GM19328 (cell line): ENCODE data around the gene DAPK3.
"Not testable (repeated sequence)": the region's sequence is repeated elsewhere in the genome, so short reads cannot be mapped to it uniquely, and the experiment has no call there.

ENCODE experiments used
- ATAC-seq: cut with Tn5 transposase; IDR thresholded peaks from one replicate; pipeline ENCODE4 v1.9.1; 2021; ENCODE audit warnings: mild to moderate bottlenecking, moderate library complexity; ENCODE audit not compliant: unreplicated experiment

DAPK3 gene

DNA sequence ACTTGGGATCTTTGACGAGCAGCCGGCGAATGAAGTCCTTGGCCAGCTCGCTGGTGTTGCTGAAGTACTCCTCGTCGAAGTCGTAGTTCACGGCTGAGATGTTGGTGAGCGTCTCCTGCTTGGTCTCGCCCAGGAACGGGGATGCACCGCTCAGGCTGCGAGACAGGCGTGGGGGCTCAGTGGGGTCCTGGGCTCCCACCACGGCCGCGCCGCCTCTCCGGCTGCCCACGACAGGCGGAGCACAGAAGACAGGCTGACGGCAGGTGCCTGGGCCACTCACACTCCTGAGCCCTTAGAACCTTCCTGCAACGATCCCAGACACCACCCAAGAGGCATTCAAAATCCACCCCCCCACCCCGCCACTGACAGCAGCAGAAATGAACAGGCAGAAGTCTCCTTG is 9.9 kb downstream of the DAPK3 start:
- no peak for ATAC-seq

DNA sequence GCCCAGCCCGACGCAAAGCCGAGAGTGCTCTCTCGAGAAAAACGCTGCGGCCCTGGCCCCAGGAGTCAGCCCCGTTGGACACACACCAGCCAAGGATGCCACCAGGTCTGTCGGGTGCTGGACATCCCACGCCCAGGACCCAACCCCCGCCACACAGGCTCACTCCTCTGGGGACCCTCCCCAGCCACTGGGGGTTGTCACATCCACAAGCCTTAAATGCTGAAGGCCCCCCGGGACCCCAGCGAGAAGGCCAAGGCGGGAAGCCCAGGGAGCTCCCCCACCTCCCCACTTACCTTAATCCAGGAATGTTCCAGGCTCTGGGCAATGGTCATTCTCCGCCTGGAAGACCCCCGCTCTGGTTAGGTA is 11.2 kb downstream of the DAPK3 start:
- no peak for ATAC-seq

GRCh38 chr19:3958836-3959765 is 11.8 kb downstream of the DAPK3 start:
- no peak for ATAC-seq

GRCh38 chr19:3955688-3956087 is 15.2 kb downstream of the DAPK3 start:
- ATAC-seq: no peak

GRCh38 chr19:3955276-3955675 is 15.6 kb downstream of the DAPK3 start:
- ATAC-seq: not testable (repeated sequence)

GRCh38 chr19:3954107-3954506 is 16.8 kb downstream of the DAPK3 start:
- ATAC-seq: no peak

- ATAC-seq: not testable (repeated sequence)
Measured at GRCh38 chr19:3952755-3953276, 18.1 kb downstream of the DAPK3 start.

- ATAC-seq: no peak
Measured at GRCh38 chr19:3950871-3951861, 19.7 kb downstream of the DAPK3 start.

DNA sequence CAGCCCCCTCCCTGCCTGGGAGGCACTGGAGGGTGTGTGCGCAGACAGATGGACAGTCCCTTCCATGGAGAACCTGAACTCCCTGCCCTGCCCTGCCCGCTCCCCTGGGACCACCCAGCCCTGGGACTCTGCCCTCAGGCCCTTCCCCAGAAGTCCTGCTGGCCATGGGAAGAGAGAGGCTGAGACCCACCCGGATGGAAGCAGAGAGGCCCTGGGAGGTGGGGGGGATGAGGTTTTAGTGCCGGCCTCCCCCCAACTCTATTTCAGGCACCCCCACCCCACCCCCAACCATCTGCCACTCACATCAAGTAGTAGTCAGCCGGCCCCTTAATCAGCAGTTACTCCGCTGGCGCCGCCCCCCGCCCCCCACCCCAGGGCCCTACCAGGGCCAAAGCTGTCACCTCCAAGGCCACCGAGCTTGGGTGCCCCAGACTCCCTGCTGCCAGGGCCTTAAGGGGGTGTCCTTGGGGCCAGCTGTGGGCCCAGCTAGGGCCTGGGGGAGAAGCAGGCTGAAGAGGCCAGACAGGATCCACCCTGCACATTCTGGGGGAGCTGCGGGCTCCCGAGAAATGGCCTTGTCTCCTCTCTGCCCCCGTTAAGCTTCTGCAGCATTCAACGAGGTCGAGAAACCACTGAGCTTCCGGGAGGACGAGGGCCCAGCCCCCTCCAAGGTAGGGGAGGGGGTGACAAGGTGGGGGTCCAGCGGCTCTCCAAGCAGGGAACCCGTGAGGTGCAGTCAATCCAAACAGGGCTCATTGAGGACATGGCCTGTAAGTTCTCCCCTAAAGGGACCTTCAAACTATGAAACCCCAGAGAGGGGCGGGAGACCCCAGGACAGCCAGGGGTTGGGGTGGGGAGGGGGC is 20.7 kb downstream of the DAPK3 start:
- no peak for ATAC-seq

DNA sequence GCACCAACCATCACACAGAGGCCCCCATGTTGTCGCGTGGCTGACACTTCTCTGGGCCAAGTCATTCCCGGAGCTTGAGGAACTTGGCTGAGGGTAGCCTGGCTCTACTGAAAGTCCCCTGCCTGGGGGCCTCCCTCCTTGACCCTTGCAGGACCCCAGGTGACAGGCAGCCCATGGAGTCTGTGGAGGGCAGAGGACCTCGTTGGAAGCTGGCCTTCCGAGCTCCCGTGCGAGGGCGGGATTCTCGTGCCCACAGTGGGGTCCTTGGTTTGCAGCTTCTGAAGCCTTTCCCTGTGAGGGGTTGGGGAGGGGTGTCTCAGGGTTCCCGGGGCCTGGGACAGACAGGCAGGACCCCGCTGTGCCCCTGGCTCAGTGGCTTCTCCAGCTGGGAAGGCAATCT is 21.6 kb downstream of the DAPK3 start:
- no peak for ATAC-seq

DNA sequence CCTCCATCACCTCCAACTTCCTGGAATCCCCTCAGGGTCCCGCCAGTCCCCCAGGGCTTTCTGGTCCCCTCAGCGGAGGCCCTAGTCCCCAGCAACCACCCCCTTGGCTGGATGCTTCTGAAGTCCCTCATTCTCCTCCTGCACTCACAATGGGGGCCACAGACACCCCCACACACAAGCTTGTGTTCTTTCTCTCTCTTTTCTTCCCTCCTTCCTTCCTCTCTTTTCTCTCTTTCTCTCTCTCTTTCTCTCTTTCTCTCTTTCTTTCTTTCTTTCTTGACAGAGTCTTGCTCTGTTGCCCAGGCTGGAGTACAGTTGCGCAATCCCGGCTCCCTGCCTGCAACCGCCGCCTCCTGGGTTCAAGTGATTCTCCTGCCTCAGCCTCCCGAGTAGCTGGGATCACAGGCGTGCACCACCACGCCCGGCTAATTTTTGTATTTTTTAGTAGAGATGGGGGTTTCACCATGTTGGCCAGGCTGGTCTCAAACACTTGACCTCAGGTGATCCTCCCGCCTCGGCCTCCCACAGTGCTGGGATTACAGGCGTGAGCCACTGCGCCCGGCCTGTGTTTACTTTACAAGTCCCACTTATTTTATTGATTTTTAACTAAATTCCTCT is 23.5 kb downstream of the DAPK3 start:
- not testable (repeated sequence) for ATAC-seq

DNA sequence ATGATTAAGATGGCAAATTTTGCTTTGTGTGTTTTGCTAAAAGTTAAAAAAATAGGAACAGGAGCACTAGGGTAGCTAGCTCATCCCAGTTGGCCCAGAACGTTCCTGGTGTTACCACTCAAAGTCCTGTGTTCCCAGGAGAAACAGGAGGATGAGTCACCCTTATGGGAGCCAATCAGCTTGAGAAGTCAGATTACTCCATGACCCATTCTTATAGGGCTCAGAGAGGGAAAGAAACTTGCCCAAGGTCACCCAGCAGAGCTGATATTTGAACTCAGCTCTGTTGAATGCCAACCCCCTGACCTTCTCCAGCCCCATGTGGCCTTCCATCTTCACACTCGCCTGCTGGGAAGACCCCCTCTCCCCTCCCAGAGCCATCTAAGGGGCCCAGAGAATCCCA is 25.1 kb downstream of the DAPK3 start:
- no peak for ATAC-seq

- no peak for ATAC-seq
Measured at GRCh38 chr19:3944018-3944721, 26.7 kb downstream of the DAPK3 start.

DNA sequence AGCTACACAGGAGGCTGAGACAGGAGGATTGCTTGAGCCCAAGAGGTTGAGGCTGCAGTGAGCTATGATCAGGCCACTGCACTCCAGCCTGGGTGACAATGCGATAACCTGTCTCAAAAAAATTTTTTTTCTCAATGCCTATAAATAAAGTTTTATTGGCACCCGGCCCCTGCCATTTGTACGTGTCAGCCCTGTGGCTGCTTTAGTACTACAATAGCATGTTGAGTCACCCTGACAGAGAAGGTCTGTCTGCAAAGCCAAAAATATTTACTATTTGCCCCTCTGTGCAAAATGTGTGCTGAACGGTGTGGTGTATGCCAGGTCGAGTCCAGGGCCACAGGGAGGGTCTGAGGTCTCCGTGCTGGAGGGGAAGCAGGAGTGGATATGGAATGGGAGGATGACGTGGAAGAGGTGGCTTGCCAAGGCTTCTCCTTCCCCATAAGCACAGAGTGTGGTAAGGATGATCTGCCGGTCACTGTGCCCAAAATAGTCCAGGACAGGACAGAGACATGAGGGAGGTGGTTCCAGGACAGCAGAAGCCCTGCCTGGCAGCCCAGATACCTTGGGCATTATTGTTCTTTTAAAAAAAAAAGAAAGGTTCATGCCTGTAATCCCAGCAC is 28.0 kb downstream of the DAPK3 start:
- ATAC-seq: no peak

- not testable (repeated sequence) for ATAC-seq
Measured at GRCh38 chr19:3938300-3938950, 32.5 kb downstream of the DAPK3 start.

- no peak for ATAC-seq
Measured at GRCh38 chr19:3936506-3937442, 34.1 kb downstream of the DAPK3 start.
